HepG2 (cell line): ENCODE results near the gene MAP2K6. TPM values are rescaled to one million over a fixed set of nuclear protein-coding genes. Genes with fewer than 3 reads are reported as not detected.

Experiments
- ATAC-seq: fragments of 200-7000 bp; cut with Tn5 transposase; 3 replicates; pipeline ENCODE4 v1.9.1; 2020; ENCODE audit warnings: mild to moderate bottlenecking, moderate library complexity
- BruUV-seq: library from RNA; stranded (reverse); fragments of 400-500 nt; replicated peaks from 2 replicates; lab custom pipeline; 2021; lab: Mats Ljungman, UMichigan
- CTCF ChIA-PET: fragments of 300-600 bp; formaldehyde crosslinking; extraction: SDS; loops from one replicate; lab custom pipeline; 2021; ENCODE audit warnings: low total read pairs, inconsistent platforms, low intra/inter-chr PET ratio; lab: Yijun Ruan, JAX
- POLR2A ChIA-PET: fragments of 350-600 bp; sonication (Branson Sonifier 250); formaldehyde crosslinking; loops from one replicate; lab custom pipeline; 2020; ENCODE audit warnings: antibody characterized with exemption, inconsistent platforms; lab: Yijun Ruan, JAX
- DNase-seq: peaks from one replicate; pipeline ENCODE4 v3.0.0-alpha.2; 2015; ENCODE audit warnings: low spot score
- FAIRE-seq: peaks from 3 replicates; lab custom pipeline; 2011; peaks lifted over from hg19 to GRCh38; lab: Jason Lieb, UNC
- H2AFZ ChIP-seq: one replicate; pipeline ENCODE4 v1.6.1; 2011; ENCODE audit warnings: low read length, inconsistent platforms
- H3K27ac ChIP-seq: fragments of 300-600 bp; 3 replicates; pipeline ENCODE4 v1.8.0; 2011; ENCODE audit warnings: mixed run types, mild to moderate bottlenecking, mixed read lengths, low read length, inconsistent platforms; ENCODE audit not compliant: insufficient read depth; ENCODE audit errors: extremely low read length
- H3K27me3 ChIP-seq, 2 experiments: fragments of 200-600 bp in 1 of 2; 2 replicates in 1 of 2; 3 replicates in 1 of 2; pipeline versions ENCODE4 v1.6.0 to v1.8.0; 2011; ENCODE audit warnings: low read length in 2 of 2, mild to moderate bottlenecking in 2 of 2, moderate library complexity in 2 of 2, inconsistent platforms in 1 of 2; ENCODE audit not compliant: insufficient read depth in 2 of 2, control insufficient read depth in 1 of 2
- H3K36me3 ChIP-seq, 2 experiments: fragments of 200-600 bp in 1 of 2; replicated peaks in 1 of 2; 2 replicates in 1 of 2; 3 replicates in 1 of 2; pipeline versions ENCODE4 v1.5.1 to v1.8.0; 2011; ENCODE audit warnings: low read length in 2 of 2, inconsistent platforms in 1 of 2; ENCODE audit not compliant: insufficient read depth in 2 of 2, control insufficient read depth in 1 of 2
- H3K4me1 ChIP-seq: 2 replicates; pipeline ENCODE4 v1.5.1; 2012; ENCODE audit warnings: low read length, inconsistent platforms; ENCODE audit not compliant: insufficient read depth
- H3K4me2 ChIP-seq: 2 replicates; pipeline ENCODE4 v1.6.0; 2011; ENCODE audit warnings: low read depth, low read length, inconsistent platforms
- H3K4me3 ChIP-seq, 3 experiments: fragments of 200-600 bp in 1 of 3; sonication (generic), shearing (Covaris generic) in 1 of 3; replicated peaks in 1 of 3; 2 replicates each; pipeline ENCODE4 v1.5.1; 2011 to 2016; ENCODE audit warnings: low read length in 3 of 3, inconsistent platforms in 2 of 3, low read depth in 2 of 3, mild to moderate bottlenecking in 2 of 3, control low read depth in 1 of 3, mixed read lengths in 1 of 3; ENCODE audit not compliant: insufficient read depth in 1 of 3
- H3K79me2 ChIP-seq: one replicate; pipeline ENCODE4 v1.6.1; 2011; ENCODE audit warnings: low read length, inconsistent platforms; ENCODE audit not compliant: insufficient read depth
- H3K9ac ChIP-seq: 2 replicates; pipeline ENCODE4 v1.6.0; 2011; ENCODE audit warnings: mild to moderate bottlenecking, low read depth, low read length, inconsistent platforms; ENCODE audit not compliant: insufficient read depth
- H3K9me3 ChIP-seq: 2 replicates; pipeline ENCODE4 v1.5.1; 2012; ENCODE audit warnings: mild to moderate bottlenecking, low read length
- H4K20me1 ChIP-seq: 2 replicates; pipeline ENCODE4 v1.6.0; 2011; ENCODE audit warnings: inconsistent platforms, mild to moderate bottlenecking, low read length, moderate library complexity; ENCODE audit not compliant: insufficient read depth
- HNF1B ChIP-seq: sonication (generic); formaldehyde crosslinking; IDR thresholded peaks from 2 replicates; pipeline ENCODE4 v1.5.1; 2020; ENCODE audit warnings: mild to moderate bottlenecking, moderate library complexity, missing genetic modification reagents
- NAIF1 ChIP-seq: sonication (generic); formaldehyde crosslinking; IDR thresholded peaks from 2 replicates; pipeline ENCODE4 v1.5.0; 2020; ENCODE audit warnings: mild to moderate bottlenecking, missing genetic modification reagents, borderline replicate concordance
- RCOR2 ChIP-seq: IDR thresholded peaks from 2 replicates; pipeline ENCODE4 v1.6.1; 2016; ENCODE audit warnings: missing biosample characterization, missing genetic modification reagents
- SNAPC5 ChIP-seq: sonication (generic); formaldehyde crosslinking; IDR thresholded peaks from 2 replicates; pipeline ENCODE4 v1.8.1; 2023; ENCODE audit warnings: mild to moderate bottlenecking, missing genetic modification reagents, borderline replicate concordance
- XRCC5 ChIP-seq: fragments of 200-400 bp; formaldehyde crosslinking; optimal IDR thresholded peaks from 2 replicates; pipeline ENCODE3; 2017; ENCODE audit warnings: mild to moderate bottlenecking, low read length
- ZBTB49 ChIP-seq: sonication (generic); formaldehyde crosslinking; IDR thresholded peaks from 2 replicates; pipeline ENCODE4 v1.4.0; 2020; ENCODE audit warnings: missing genetic modification reagents, borderline replicate concordance
- ZNF317 ChIP-seq: sonication (generic); formaldehyde crosslinking; IDR thresholded peaks from 2 replicates; pipeline ENCODE4 v1.5.0; 2020; ENCODE audit warnings: mild to moderate bottlenecking, missing genetic modification reagents
- ZNF446 ChIP-seq: sonication (generic); formaldehyde crosslinking; IDR thresholded peaks from 2 replicates; pipeline ENCODE4 v1.5.0; 2020; ENCODE audit warnings: mild to moderate bottlenecking, missing genetic modification reagents
- ZNF891 ChIP-seq: sonication (generic); formaldehyde crosslinking; IDR thresholded peaks from 2 replicates; pipeline ENCODE4 v1.5.0; 2020; ENCODE audit warnings: mild to moderate bottlenecking, missing genetic modification reagents
- WGBS: methylation state at CpG from one replicate; pipeline ENCODE4 v1.1.6; 2017; ENCODE audit warnings: low lambda C conversion rate; 5-methylcytosine and 5-hydroxymethylcytosine counted together
- in situ Hi-C: cut with HindIII; loops from 2 replicates; pipeline ENCODE4 v1.10.0; 2017; ENCODE audit warnings: low pct_unique_long_range_greater_than_20kb; ENCODE audit not compliant: extremely low pct_ligation_motif_present
- intact Hi-C: fragments of 100-400 bp; cut with micrococcal nuclease; formaldehyde crosslinking; loops from one replicate; pipeline ENCODE4 v1.10.0; 2022; ENCODE audit not compliant: unreplicated experiment
- polyA plus RNA-seq, 8 experiments: library from polyadenylated mRNA; depleted of rRNA in 3 of 8; stranded (reverse) in 7 of 8; unstranded in 1 of 8; fragments of >200 nt; fragmentation: Illumina TruSeq in 4 of 8; extraction: Trizol in 4 of 8; gene quantifications; 2 replicates each; pipeline versions ENCODE4 v1.2.1 to v1.2.3, GENCODE V29; 2011 to 2016; ENCODE audit warnings: low read depth in 4 of 8, missing spikeins in 1 of 8, mixed read lengths in 1 of 8; ENCODE audit not compliant: insufficient read depth in 1 of 8
- total RNA-seq, 5 experiments: library from RNA; depleted of rRNA; stranded (reverse); fragments of >200 nt; fragmentation: Illumina TruSeq; extraction: Trizol; gene quantifications; 2 replicates each; pipeline ENCODE4 v1.2.3, GENCODE V29; 2016; ENCODE audit warnings: low read depth in 1 of 5

Gene MAP2K6
- total and polyA plus RNA-seq, 2 of the 13 experiments (the other 11 are each of a cell fraction or from before 2014, with no cell fraction given), result 5.1 to 33.6 TPM

GRCh38 chr17:69443138-69443537 lies 28.6 kb downstream of the MAP2K6 start (continued):
- TF ChIP-seq XRCC5 (no peak), SNAPC5 (CRISPR knock-in tag) (no peak), RCOR2 (no peak), ZBTB49 (CRISPR knock-in tag) (no peak), ZNF317 (no peak), ZNF446 (CRISPR knock-in tag) (no peak), NAIF1 (CRISPR knock-in tag) (no peak), HNF1B (CRISPR knock-in tag) (no peak)

- no peak overlapping the region for H3K4me2 ChIP-seq
- TF ChIP-seq ZNF891 (CRISPR knock-in tag), result no peak
- H3K79me2 ChIP-seq, result no peaks in the 10 kb centered on the region
- DNase-seq (no peak), ATAC-seq (no peak), FAIRE-seq (no peak)
- no peaks in the 10 kb centered on the region for H3K4me1 ChIP-seq
- no TSS peak for BruUV-seq
- H3K9me3 ChIP-seq, result no peaks in the 10 kb centered on the region
- 68% methylated on average over 1 of the region's 1 CpG for WGBS
- no peaks in the 10 kb centered on the region for H3K27me3 ChIP-seq
- ChIA-PET POLR2A (no interaction called here), CTCF (no interaction called here)
- no peaks in the 10 kb centered on the region for H4K20me1 ChIP-seq
- no peak overlapping the region for H3K4me3 ChIP-seq
- in situ Hi-C loops (no loop called here), intact Hi-C loops (no loop called here)
- no peak overlapping the region for H3K27ac ChIP-seq
- H3K9ac ChIP-seq, result no peak overlapping the region
- no peaks in the 10 kb centered on the region for H3K36me3 ChIP-seq
- H2AFZ ChIP-seq, result no peak overlapping the region
Observed at GRCh38 chr17:69444023-69444422, 29.5 kb downstream of the MAP2K6 start.
